CD4-positive, alpha-beta T cell treated with Interleukin-2 at 100 ng/mL for 4 hours (primary cell): ENCODE data around the gene MRFAP1.
"Not testable (repeated sequence)": the region's sequence is repeated elsewhere in the genome, so short reads cannot be mapped to it uniquely, and the experiment has no call there.

ENCODE experiments used
- DNase-seq: peaks from one replicate; pipeline ENCODE4 v3.0.0-alpha.2; 2020; ENCODE audit warnings: low spot score

MRFAP1 gene

DNA sequence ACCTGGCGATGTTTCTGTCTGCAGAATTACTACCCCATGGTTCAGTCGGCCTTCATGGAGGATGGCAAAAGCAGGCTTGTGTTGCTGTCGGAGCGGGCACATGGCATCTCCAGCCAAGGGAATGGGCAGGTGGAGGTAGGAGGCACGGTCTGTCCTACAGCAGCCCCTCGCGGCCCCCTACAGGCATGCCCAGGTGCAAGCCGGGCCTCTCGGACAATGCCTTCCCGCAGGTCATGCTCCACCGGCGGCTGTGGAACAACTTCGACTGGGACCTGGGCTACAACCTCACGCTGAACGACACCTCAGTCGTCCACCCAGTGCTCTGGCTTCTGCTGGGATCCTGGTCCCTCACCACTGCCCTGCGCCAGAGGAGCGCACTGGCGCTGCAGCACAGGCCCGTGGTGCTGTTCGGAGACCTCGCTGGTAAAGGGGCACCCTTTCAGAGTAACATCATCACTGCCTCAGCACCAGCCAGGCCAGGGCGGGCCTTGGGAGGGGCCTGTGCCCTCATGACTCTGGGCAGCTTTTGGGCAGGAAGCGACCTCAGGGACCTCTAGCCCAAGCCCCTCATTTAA is 29.5 kb upstream of the MRFAP1 start:
- DNase-seq = no peak

DNA sequence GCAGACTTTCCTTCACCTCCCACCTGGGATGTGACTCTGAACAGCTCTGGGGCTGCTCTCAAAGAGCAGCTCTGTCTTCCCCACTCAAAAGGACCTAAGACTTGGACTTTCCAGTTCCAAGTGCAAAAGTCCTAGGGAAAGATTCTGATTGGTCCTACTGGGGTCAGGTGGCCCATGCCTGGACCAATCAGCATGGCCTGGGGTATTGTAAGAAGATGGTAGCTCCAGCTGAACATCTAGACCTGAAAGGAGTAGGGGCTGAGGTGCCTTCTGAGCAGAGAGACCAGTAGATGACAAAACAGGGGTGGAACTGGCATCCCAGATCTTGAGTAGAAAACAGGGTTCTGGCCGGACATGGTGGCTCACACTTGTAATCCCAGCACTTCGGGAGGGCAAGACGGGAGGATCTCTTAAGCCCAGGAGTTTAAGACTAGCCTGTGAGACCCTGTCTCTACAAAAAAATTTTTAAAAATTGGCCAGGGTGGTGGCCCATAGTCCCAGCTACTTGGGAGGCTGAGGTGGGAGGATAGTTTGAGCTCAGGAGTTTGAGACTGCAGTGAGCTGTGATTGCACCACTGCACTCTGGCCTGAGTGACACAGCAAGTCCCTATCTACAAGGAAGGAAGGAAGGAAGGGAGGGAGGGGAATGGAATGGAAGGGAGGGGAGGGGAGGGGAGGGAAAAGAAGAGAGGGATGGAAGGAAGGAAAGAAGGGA is 27.4 kb upstream of the MRFAP1 start:
- no peak for DNase-seq

DNA sequence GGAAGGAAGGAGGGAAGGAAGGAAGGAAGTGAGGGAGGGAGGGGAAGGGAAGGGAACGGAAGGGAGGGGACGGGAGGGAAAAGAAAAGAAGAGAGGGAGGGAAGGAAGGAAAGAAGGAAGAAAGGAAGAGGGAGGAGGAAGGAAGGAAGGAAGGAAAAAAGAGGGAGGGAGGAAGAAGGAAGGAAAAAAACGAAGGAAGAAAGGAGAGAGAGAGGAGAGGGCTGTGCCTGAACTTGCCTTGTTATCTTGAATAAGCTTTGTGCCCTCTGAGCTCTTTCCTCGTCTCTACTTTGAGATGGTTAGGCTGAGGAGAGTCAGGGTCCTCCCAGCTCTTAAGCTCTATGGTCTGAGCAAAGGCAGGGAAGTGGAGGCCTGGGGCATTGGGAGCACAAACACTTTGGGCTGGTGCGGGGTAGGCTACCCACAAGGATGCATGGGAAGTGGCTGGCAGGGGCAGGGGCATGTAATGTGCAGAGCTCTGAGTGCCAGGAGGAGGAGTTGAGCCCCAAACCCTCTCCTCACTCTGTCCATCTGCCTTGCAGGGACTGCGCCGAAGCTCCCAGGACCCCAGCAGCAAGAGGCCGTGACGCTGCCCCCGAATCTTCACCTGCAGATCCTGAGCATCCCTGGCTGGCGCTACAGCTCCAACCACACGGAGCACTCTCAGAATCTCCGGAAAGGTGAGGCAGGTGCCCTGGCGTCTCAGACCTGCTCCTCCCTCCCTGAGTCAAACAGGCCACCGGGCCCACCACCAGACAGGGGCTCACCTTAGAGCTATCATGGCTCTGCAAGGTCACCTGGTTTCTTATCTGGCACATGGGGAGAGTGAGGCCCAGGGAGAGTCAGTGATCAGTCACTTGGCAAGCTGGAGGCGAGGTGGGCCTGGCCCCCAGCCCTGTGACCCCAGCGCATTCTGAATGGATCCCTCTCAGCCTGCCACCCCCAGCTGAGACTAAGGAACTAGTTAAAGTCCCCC is 26.5 kb upstream of the MRFAP1 start:
- DNase-seq = no peak

DNA sequence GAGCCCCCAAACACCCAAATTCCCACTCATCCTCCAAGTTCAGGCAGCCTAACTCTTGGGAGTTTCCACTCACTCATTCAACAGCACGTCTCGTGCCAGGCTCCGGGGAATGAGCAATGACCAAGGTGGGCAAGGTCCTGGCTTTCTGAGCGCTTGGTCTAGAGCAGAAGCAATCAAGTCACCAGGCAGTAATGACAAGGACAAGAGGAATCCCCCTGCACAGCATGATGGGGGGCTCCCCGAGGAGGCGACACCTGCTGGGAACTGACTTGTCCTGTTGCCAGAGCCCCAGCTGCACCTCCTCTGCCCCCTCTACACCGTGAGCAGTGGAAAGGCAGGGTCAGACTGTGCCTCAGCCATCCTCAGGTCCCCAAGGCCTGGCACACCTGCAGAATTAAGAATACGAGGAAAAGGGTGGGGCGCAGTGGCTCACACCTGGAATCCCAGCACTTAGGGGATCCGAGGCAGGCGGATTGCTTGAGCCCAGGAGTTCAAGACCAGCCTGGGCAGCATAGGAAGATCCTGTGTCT is 25.7 kb upstream of the MRFAP1 start:
- no peak for DNase-seq

DNA sequence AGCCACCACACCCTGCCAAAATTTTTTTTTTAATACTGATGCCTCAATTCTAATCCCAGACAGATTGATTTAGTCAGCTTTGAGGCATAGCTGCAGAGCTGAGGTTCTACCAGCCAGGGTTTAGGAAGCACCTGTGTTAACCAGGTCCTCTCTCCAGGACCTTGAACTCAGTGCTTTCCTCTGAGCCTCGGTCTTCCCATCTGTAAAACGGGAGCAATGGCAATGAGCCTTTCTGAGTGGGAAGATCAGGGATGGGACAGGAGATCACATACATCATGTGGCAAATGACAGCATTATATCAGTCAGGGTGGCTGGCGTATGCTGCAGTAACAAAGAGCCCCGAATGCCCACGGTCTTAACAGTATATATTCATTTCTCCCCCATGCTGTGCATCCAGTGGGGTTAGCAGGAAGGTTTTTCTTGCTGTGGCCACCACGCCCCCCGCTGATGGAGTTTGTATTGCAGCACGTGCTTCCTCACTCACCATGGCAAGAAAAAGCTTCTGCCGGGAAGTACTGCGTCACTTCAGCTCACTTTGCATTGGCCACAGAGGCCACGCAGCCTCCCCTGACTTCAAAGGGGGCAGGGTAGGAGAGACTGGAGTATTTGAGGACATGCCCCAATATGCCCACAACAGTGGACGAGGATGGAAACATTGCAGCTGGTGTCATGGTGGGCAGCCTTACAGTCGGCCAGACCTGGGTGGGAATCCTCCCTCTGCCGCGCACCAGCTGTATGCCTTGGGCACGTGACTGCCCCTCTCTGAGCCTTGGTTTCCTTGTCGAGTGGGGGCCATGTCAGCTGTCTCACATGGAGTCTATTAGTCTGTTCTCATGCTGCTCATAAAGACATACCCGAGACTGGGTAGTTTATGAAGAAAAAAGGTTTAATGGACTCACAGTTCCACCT is 24.1 kb upstream of the MRFAP1 start:
- no peak for DNase-seq

DNA sequence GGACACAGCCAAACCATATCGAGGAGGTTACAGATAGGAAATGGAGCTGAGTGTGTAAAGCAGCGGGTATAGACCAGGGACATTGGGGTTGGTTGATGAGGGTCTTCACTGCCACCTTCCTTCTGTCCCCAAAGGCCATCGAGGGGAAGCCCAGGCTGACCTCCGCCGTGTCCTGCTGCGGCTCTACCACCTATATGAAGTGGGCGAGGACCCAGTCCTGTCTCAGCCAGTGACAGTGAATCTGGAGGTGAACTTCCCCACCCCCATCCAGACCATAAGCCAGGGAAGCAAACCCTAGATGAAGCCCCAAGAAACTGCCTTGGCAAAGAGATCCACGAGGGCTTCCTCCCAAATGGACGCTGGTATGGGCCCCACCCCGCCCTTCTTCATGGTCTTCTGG is 23.2 kb upstream of the MRFAP1 start:
- DNase-seq = no peak

DNA sequence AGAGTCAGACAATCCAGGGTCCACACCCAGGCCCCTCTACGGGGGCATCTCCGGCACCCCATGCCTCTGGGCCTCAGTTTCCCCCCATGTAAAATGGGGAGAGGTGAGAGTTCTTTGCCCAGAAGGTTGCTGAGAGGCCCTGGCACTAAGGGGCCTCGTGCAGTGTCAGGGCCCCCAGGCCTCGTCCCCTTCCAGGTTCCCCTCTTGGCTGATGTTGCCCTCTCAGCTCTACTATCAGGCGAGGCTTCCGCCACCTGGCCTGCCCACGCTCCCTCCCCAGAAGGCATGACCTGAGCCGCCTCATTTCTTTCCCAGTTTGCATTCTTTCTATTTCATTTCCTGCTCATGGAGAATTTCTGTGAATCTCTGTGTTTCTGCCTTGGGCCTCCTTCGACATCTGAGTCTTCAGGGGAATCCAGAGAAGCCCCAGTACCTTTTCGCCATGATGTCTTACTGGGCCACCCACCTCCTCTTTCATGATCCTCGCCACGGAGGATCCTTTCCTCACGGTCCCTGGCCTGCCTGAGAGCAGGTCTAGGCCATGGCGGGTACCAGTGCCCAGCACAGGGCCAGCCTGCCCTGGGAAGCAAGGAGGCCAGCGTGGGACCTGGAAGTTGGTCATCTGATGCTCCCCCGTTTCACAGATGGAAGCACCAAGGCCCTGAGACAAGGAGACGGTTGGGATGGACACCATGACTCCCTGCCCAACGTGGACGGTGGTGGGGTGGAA is 21.9 kb upstream of the MRFAP1 start:
- DNase-seq = no peak

DNA sequence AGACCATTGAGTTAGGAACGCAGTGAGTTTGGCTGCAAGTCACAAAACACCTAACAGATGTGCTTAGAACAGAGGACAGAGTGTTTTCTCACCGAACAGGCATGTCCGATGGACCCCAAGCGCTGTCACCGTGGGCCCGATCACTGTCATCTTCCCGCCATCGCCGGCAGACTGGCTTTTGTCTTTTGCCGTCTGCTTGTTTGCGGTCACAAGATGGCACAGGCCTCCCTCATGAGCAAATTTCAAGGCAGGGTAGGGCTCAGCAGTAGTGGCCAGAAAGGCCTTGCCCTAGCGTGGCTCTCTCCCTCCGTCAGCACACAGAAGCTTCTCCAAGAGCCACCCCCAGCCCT is 21.4 kb upstream of the MRFAP1 start:
- no peak for DNase-seq

DNA sequence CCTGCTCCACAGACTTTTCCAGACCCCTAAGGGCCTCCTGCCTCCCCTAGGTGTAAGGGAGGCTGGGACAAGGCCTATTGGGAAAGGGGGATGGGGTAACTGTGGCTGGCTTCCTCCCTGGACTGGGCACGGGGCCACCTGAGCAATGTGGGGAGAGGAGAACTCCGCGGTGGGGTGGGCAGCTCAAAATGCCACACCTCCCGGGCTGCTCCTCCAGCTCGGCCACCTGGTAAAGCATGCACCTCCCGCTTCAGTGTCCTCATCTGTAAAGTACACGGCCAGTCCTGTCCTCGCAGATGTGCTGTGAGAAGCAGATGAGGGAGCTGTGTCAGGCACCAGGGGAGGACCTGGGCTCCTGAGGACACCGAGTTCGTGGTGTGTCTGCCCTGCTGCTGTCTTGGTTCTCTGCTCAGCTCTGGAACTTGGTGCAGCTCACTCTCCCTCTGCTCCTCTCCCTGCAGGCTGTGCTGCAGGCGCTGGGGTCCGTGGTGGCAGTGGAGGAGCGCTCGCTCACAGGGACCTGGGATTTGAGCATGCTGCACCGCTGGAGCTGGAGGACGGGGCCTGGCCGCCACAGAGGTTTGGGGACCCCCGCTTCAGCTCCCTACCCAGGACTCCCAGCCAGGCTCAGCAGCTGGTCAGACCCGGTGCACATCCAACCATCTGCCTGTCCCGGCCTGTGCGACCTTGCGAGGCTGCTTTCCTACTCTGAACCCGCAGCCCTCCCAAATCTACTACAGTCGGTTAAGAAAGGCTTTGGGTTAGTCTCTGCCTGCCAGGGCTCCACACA is 20.8 kb upstream of the MRFAP1 start:
- no peak for DNase-seq

DNA sequence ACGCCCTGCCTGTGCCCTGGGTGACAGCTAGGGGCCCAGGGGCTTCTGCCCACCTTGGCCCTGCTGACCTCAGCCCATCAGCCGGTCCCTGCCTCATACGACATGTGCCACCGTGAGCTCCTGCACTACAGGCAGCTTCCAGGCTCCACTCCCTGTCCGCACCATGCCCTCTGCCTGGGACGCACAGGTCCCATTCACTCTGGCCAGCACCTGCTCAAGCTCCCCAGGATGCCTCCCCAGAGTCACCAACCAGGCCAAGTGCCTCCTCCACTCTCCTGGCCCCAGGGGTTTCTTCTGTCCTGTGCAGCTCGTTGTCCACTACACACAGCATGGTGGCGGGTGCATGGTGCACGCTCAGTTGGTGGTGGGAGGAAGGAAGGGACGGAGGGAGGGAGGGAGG is 20.2 kb upstream of the MRFAP1 start:
- DNase-seq = no peak

DNA sequence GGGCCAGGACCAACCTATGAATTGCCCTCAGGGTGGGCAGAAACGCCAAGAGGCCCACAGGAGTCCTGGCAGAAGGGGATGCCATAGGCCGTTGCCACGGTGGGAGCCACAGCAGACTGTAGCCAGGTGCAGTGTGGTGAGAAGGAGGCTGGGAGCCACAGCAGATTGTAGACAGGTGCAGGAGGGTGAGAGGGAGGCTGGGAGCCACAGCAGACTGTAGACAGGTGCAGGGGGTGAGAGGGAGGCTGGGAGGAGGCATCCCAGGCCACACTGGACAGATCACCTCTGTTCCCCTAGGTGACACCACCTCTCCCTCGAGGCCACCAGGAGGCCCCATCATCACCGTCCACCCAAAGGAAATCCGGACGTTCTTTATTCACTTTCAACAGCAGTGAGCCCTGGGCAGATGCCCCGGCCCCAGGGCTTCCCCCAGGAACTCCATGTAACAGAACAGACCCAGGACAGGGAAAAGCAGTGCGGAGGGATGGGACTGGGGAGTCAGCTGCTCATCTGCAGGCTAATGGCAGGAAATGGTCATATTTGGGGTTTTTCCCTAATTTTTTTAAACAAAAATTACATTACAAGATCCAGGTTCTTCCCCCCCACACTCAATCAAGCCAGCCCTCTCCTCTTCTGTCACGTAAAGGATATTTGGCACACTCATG is 19.5 kb upstream of the MRFAP1 start:
- no peak for DNase-seq

DNA sequence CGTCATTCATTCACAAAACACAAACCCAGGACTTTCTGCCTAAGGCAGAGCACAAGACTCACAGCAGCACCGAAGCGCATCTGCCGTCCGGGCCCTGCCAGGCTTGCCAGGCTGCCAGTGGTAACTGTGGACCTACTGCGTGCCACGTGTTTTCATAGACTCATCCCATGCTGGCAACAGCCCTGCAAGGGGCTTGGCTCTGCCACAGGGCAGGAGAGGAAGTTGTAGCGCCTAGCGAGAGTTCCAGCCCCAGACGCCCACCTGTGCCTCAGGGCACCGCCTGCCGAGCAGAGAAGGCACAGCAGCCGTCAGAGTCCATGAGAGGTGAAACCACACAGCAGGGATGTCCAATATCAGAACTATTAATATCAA is 18.9 kb upstream of the MRFAP1 start:
- no peak for DNase-seq

DNA sequence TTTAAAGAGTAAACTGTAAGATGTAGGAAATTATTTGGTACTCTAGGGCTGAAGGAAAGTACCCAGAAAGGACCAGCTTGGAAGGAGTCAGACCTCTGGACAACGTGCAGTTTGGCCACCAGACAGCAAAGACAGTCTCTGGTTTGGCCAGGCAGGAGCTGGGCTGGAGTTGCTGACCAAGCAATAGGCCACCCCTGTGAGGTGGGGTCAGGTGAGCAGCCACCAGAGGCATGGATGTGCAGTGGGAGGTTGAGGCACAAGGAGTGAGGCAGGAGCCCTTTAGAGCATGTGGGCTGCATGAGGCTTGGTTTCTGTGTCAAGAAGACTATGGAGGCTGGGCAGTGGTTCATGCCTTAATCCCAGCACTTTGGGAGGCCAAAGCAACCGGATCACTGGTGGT is 17.7 kb upstream of the MRFAP1 start:
- DNase-seq = no peak

DNA sequence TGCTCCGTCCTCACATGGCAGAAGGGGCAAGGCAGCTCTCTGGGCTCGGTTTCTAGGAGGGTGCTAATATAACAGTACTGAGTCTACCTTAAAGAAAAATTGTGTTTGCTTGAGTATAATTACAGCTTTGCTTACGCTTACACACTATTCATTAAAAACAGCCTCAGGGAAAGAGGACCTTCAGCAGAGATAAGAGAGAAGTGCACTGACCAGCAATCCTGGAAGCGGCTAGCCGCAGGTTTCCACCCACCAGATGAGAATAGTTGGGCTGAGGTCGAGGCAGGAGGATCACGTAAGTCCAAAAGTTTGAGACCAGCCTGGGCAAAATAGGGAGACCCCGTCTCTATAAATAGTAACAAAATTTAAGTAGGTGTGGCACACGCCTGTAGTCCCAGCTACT is 15.2 kb upstream of the MRFAP1 start:
- DNase-seq = no peak

DNA sequence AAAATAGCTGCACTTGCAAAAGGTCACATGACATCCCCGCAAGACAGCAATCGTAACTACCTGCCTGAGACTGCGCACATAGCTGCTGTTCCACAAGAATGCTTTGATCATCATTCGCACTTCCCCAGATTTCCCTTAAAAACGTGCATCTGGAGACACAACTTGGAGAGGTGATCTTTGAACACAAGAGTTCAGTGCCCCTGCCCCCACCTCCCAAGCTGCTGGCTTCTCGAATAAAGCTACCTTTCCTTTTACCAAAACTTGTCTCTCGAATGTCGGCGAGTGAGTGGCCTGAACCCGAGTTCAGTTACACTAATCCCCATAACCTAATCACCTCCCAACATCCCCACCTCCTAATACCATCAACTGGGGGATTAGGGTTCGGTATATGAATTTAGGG is 14.4 kb upstream of the MRFAP1 start:
- no peak for DNase-seq

DNA sequence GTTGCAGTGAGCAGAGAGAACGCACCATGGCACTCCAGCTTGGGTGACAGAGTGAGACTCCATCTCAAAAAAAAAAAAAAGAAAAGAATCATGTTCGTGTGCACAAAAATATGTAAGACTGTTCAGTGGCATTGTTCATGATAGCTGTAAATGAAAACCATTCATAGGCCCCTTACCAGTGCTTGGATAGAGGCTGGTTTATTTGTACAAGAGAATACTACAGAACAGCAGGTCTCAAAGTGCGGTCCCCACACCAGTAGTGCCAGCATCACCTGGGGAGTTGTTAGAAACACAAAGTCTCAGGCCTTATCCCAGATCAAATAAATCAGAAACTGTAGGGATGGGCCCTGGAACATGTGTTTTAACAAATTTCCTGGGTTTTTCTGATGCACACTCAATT is 12.7 kb upstream of the MRFAP1 start:
- DNase-seq = no peak

DNA sequence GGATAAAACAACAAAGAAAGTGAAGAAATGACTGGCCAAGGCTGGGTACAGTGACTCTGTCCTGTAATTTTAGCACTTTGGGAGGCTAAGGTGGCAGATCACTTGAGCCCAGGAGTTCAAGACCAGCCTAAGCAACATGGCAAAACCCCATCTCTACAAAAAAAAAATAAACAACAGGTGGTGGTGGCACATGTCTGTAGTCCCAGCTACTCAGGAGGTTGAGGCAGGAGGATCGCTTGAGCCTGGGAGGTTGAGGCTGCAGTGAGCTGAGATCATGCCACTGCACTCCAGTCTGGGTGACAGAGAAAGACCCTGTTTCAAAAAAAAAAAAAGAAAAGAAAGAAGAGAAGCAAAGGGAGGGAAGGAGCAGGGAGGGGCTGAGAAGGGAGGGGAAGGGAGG is 12.0 kb upstream of the MRFAP1 start:
- not testable (repeated sequence) for DNase-seq

DNA sequence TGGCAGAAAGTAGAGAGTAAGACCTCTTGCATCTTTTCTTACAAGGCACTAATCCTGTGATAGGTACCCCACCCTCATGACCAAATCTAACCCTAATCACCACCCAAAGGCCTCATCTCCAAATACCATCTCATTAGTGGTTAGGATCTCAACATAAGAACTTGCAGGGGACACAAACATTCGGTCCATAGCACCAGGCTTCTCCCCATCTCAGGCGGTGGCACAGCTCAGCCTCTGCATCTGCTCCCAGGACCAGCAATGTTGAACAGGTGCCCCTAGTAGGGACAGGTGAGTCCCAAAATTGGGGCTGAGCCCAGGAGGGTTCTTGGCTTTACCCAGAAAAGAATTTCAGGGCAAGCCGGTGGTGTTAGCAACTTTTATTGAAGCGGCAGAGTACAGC is 8.4 kb upstream of the MRFAP1 start:
- DNase-seq = no peak

DNA sequence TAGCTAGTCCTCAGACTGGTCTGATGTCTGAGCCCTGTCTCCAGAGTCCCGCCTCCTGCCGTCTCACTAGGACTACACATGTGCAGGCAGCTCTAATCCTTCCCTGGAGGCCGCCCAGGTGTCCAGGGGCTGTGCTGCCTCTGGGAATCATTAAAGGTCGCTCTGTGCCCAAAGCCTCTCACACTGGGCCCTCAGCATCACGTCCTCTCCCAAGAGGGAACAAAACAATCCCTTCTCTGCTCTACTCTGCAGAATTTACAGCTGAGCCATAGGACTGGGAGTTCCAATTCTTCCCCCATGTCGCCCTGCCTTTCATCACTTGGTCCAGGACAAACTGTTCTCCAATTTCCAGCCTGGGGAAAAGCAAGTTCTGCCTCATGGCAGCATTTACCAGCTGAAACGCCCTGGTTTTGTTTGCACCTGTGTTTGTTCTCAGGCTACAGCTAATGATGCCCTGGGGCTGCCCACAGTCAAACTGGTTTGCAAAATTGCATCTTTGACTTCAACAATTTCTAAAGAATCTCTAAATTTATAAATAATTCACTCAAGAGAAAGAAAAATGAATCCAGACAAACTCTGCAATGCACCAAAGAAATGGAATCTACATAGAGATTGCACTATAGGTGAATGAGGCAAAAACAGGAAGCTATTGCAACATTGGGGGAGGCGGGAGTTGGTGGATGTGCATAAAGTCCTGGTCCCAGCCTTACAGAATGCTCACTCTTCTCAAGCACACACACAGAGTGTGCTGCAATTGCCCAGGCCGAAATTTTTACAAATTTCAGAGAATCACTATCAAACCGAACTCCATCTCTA is 7.2 kb upstream of the MRFAP1 start:
- no peak for DNase-seq
